Activated CD8-positive, alpha-beta T cell treated with anti-CD3 and anti-CD28 coated beads for 36 hours (primary cell): ENCODE measurements around the gene CKMT1A. TPM values are rescaled to one million over a fixed set of nuclear protein-coding genes. Genes with fewer than 3 reads are reported as not detected.
"Not testable (repeated sequence)": the region's sequence is repeated elsewhere in the genome, so short reads cannot be mapped to it uniquely, and the experiment has no call there.

Experiments used
- ATAC-seq: fragments of 200-7000 bp; cut with Tn5 transposase; one replicate; pipeline ENCODE4 v1.10.0; 2021; ENCODE audit warnings: mild to moderate bottlenecking, moderate library complexity
- CTCF ChIA-PET: fragments of 350-600 bp; sonication (Branson Sonifier 250); formaldehyde crosslinking; loops from one replicate; lab custom pipeline; 2021; ENCODE audit warnings: antibody characterized with exemption; lab: Charles Lee
- POLR2A ChIA-PET: fragments of 350-600 bp; sonication (Branson Sonifier 250); formaldehyde crosslinking; loops from one replicate; lab custom pipeline; 2021; ENCODE audit warnings: antibody characterized with exemption; lab: Charles Lee
- DNase-seq: peaks from one replicate; pipeline ENCODE4 v3.0.0-alpha.2; 2020
- H3K27ac Mint-ChIP-seq: one replicate; pipeline ENCODE4 v1.8.0; 2021; ENCODE audit warnings: mild to moderate bottlenecking, mixed read lengths
- H3K27me3 Mint-ChIP-seq: one replicate; pipeline ENCODE4 v1.8.0; 2021; ENCODE audit warnings: mixed read lengths
- H3K36me3 Mint-ChIP-seq: one replicate; pipeline ENCODE4 v1.8.0; 2021; ENCODE audit warnings: low read depth, mixed read lengths
- H3K4me1 Mint-ChIP-seq: one replicate; pipeline ENCODE4 v1.8.0; 2021; ENCODE audit warnings: low read depth, mixed read lengths
- H3K4me3 Mint-ChIP-seq: one replicate; pipeline ENCODE4 v1.8.0; 2021; ENCODE audit warnings: mild to moderate bottlenecking, moderate library complexity, mixed read lengths
- H3K9me3 Mint-ChIP-seq: one replicate; pipeline ENCODE4 v1.8.0; 2021; ENCODE audit warnings: mixed read lengths
- CTCF ChIP-seq: fragments of 200-600 bp; IDR thresholded peaks from one replicate; pipeline ENCODE4 v1.8.0; 2022; ENCODE audit warnings: antibody characterized with exemption, mild to moderate bottlenecking
- intact Hi-C: fragments of 100-400 bp; cut with micrococcal nuclease; formaldehyde crosslinking; loops from one replicate; pipeline ENCODE4 v1.10.0; 2022
- total RNA-seq, 2 experiments: library from RNA; stranded (reverse); gene quantifications; one replicate each; pipeline ENCODE4 v1.2.3, GENCODE V29; 2021

Gene CKMT1A
- total RNA-seq, 2 experiments from 2014 or later = 0.32 to 0.38 TPM

- ATAC-seq (no peak), DNase-seq (no peak)
- H3K9me3 Mint-ChIP-seq = no peaks in the 10 kb centered on the region
- no peaks in the 10 kb centered on the region for H3K4me1 Mint-ChIP-seq
- no peaks in the 10 kb centered on the region for H3K36me3 Mint-ChIP-seq
- CTCF ChIA-PET = no interaction called here
- peaks cover 7% of the 10 kb centered on the region for H3K27me3 Mint-ChIP-seq
- no peak overlapping the region for H3K27ac Mint-ChIP-seq
- intact Hi-C loops = no loop called here
- TF ChIP-seq CTCF = no peak
- no peak overlapping the region for H3K4me3 Mint-ChIP-seq
- POLR2A ChIA-PET = no interaction called here
These were observed 8.5 kb downstream of the CKMT1A start for GRCh38 chr15:43702174-43702573.

DNA sequence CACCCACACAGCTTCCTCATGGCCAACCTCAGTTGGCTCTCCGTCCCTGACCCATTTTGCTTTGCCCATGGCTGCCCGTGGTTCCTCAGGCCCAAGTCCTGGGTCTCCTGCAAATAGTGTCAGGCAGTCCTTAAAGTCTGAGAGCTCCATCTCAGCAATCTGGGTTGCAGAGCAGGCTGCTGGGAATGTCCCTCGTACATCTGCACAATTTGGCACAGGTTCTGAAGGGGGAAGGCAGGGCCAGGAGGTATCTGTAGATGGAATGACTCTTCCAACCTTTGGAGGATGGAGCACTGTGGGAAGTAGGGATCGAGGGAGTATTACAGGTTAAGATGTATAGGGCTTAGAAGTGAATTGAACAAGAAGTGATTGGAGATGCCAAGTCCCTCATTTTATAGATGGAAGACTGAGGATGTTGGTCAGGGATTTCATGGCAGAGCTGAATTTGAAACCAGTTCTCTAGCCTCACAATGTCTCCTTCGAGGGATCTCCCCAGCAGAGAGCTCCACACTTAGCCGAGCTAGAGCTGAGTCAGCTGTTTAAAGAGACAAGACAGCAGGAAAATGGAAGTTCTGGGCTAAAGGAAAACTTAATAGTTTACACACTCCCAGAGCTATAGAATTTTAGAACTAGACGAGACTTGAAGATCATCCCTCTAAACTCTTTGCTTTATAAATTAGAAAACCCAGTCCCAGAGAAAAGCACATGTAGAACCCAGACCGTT, 9.2 kb downstream of the CKMT1A start:
- ChIA-PET POLR2A (no interaction called here), CTCF (no interaction called here)
- Mint-ChIP-seq H3K4me3 (no peak overlapping the region), H3K9me3 (no peaks in the 10 kb centered on the region), H3K27me3 (peaks cover 3% of the 10 kb centered on the region), H3K36me3 (no peaks in the 10 kb centered on the region), H3K4me1 (no peaks in the 10 kb centered on the region), H3K27ac (no peak overlapping the region)
- DNase-seq (no peak), ATAC-seq (no peak)
- intact Hi-C loops = no loop called here
- TF ChIP-seq CTCF = no peak

GRCh38 chr15:43710431-43711131, 16.9 kb downstream of the CKMT1A start:
- H3K4me3 Mint-ChIP-seq, intact Hi-C loops, POLR2A ChIA-PET, H3K4me1 Mint-ChIP-seq, H3K27me3 Mint-ChIP-seq, CTCF ChIA-PET, ATAC-seq, H3K9me3 Mint-ChIP-seq, DNase-seq, H3K27ac Mint-ChIP-seq, H3K36me3 Mint-ChIP-seq: not testable (repeated sequence)

GRCh38 chr15:43723151-43723550, 29.5 kb downstream of the CKMT1A start:
- ATAC-seq = no peak
- H3K9me3 Mint-ChIP-seq = no peaks in the 10 kb centered on the region

GRCh38 chr15:43726306-43726705, 32.6 kb downstream of the CKMT1A start:
- H3K27me3 Mint-ChIP-seq, H3K4me3 Mint-ChIP-seq, ATAC-seq, H3K36me3 Mint-ChIP-seq, intact Hi-C loops, DNase-seq, H3K4me1 Mint-ChIP-seq, POLR2A ChIA-PET, H3K27ac Mint-ChIP-seq, H3K9me3 Mint-ChIP-seq, CTCF ChIA-PET: not testable (repeated sequence)

More at GRCh38 chr15:43723151-43723550, 29.5 kb downstream of the CKMT1A start:
- Mint-ChIP-seq H3K4me3 (no peak overlapping the region), H3K36me3 (no peaks in the 10 kb centered on the region), H3K4me1 (no peaks in the 10 kb centered on the region), H3K27me3 (peaks cover 1% of the 10 kb centered on the region), H3K27ac (no peak overlapping the region)
- no peak for DNase-seq
- intact Hi-C loops = no loop called here
- ChIA-PET POLR2A (interaction anchor here (0.6 kb wide), 1 partner anchor 14 kb away, joined by 3 read pairs; no protein-coding TSS in a partner anchor), CTCF (no interaction called here)
- TF ChIP-seq CTCF = no peak

DNA sequence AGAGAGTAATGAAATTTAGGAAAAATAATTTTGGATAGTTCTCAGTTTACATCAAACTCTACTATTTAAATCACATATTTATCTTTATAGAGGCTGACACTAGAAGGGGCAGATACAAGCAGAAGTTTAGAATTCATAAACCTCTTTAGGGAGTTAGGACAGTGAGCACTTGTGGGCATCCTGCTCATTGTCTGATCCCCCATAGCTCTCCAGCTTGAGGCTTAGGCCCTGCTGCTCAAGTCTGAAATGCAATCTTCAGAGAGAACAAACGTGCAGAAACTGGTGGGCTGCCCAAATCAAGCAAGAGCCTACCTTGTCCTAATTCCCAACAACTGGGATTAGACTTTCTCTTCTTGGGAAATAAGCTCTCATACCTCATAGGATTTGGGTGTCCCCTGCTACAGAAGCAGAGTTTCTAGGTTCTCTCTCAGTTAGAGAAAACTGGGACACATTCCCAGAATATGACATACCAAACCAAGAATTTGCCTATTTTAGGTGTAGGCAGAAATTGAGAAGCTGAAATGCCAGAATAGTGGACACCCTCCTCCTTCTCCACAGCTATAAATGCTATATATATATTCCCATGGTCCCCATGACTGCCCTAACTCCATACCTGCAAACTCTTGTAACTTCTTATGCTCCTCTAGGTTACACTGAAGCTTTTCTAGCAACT, 34.5 kb downstream of the CKMT1A start:
- POLR2A ChIA-PET = not testable (repeated sequence)

More for the DNA sequence above, 34.5 kb downstream of the CKMT1A start:
- CTCF ChIA-PET = interaction anchor here (1.2 kb wide), 1 partner anchor 42 kb away, joined by 3 read pairs; no protein-coding TSS in a partner anchor
- H3K36me3 Mint-ChIP-seq, H3K27me3 Mint-ChIP-seq, ATAC-seq, intact Hi-C loops, H3K4me1 Mint-ChIP-seq, H3K4me3 Mint-ChIP-seq, H3K27ac Mint-ChIP-seq, DNase-seq, H3K9me3 Mint-ChIP-seq: not testable (repeated sequence)
